ENCODE results near the gene FBXO2. TPM values are rescaled to one million over a fixed set of nuclear protein-coding genes. Genes with fewer than 3 reads are reported as not detected.
"Not testable (repeated sequence)": the region's sequence is repeated elsewhere in the genome, so short reads cannot be mapped to it uniquely, and the experiment has no call there.

FBXO2 gene
- total RNA-seq, 2 experiments from 2014 or later: 1.8 to 4.6 TPM

DNA sequence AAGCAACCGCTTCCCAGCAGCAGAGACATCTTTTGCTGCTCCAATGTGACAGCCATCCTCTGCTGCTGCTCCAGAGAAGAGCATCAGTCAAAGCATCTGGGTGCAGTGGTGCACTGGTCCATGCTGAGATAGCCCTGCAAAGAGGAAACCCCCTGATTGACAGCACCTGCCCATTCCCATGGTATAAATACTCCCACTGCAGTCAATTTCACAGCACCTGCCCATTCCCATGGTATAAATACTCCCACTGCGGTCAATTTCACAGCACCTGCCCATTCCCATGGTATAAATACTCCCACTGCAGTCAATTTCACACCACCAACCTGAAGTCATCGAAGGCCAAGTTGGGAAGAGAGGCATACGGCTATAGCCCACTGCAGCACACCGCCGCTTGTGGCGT lies 25.5 kb downstream of the FBXO2 start:
- CTCF ChIA-PET: no interaction called here
- no peaks in the 10 kb centered on the region for H3K9me3 Mint-ChIP-seq (ENCODE audit: low read depth)

DNA sequence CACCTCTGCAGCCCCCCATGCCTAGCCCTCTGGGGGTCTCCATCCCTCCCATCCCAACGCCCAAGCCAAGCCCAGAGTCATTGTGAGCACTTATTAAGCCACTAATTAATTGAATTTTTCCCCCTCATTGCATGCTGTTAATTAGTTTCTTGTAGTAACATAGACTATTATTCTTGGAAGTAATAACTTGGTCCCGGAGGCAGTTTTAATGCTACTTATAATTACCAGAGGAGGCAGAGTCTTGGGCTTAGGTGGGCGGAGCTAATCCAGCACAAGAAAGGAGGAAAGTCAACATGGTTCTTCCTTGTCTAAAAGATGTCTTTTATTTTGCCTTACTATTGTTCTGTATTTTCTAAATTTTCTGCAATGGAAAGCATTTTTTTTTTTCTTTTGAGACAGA lies 27.7 kb downstream of the FBXO2 start:
- no peak for ATAC-seq
- peaks cover 18% of the 10 kb centered on the region for H3K27me3 Mint-ChIP-seq
- no peaks in the 10 kb centered on the region for H3K9me3 Mint-ChIP-seq (ENCODE audit: low read depth)
- no peaks in the 10 kb centered on the region for H3K4me1 Mint-ChIP-seq
- H3K4me3 Mint-ChIP-seq: no peak overlapping the region
- no peak for DNase-seq
- H3K36me3 Mint-ChIP-seq: no peaks in the 10 kb centered on the region
- CTCF ChIA-PET: no interaction called here
- no peak overlapping the region for H3K27ac Mint-ChIP-seq

More for the DNA sequence above, 25.5 kb downstream of the FBXO2 start:
- no peaks in the 10 kb centered on the region for H3K4me1 Mint-ChIP-seq
- H3K36me3 Mint-ChIP-seq: no peaks in the 10 kb centered on the region
- peaks cover 12% of the 10 kb centered on the region for H3K27me3 Mint-ChIP-seq
- no peak overlapping the region for H3K4me3 Mint-ChIP-seq
- no peak overlapping the region for H3K27ac Mint-ChIP-seq
- no peak for ATAC-seq
- DNase-seq: no peak

DNA sequence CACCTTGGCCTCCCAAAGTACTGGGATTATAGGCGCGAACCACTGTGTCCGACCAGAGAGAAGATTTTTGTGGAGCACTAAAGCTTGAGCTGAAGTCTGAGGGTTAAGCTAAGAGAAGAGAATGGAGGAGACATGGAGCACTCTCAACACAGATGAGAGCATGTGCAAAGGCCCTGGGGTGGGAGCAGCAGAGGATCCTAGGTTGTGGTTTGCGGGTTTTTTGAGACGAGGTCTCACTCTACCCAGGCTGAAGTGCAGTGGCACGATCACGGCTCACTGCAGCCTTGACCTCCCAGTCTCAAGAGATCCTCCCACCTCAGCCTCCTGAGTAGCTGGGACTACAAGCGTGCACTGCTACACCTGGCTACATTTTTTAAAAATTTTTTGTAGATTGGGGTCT lies 30.5 kb downstream of the FBXO2 start:
- H3K27me3 Mint-ChIP-seq: peaks cover 10% of the 10 kb centered on the region
- no peaks in the 10 kb centered on the region for H3K36me3 Mint-ChIP-seq
- DNase-seq (no peak), ATAC-seq (no peak)
- H3K4me1 Mint-ChIP-seq: no peaks in the 10 kb centered on the region
- no peaks in the 10 kb centered on the region for H3K9me3 Mint-ChIP-seq (ENCODE audit: low read depth)
- CTCF ChIA-PET: no interaction called here
- H3K4me3 Mint-ChIP-seq: no peak overlapping the region
- no peak overlapping the region for H3K27ac Mint-ChIP-seq

DNA sequence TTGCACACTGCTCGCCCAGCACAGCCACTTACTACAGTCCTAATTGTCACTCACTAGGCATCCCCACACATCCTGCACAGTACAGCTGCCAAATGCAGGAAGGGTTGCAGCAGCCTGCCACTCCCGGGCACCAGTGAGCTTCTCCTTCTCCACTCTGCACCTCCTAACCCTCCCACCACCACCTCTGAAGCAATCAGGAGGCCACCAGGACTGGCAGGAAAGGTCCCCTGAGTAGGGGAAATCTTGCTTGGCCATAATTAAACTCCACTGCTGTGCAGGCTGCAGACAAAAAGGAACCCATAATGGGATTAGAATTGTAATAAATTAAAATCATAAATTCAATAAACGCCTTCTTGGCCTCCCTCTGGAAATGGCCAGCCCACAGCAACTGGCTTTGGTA lies 31.8 kb downstream of the FBXO2 start:
- CTCF ChIA-PET: no interaction called here
- no peaks in the 10 kb centered on the region for H3K36me3 Mint-ChIP-seq
- no peaks in the 10 kb centered on the region for H3K4me1 Mint-ChIP-seq
- no peak overlapping the region for H3K27ac Mint-ChIP-seq
- H3K4me3 Mint-ChIP-seq: no peak overlapping the region
- DNase-seq (no peak), ATAC-seq (no peak)
- no peaks in the 10 kb centered on the region for H3K9me3 Mint-ChIP-seq (ENCODE audit: low read depth)
- peaks cover 13% of the 10 kb centered on the region for H3K27me3 Mint-ChIP-seq

DNA sequence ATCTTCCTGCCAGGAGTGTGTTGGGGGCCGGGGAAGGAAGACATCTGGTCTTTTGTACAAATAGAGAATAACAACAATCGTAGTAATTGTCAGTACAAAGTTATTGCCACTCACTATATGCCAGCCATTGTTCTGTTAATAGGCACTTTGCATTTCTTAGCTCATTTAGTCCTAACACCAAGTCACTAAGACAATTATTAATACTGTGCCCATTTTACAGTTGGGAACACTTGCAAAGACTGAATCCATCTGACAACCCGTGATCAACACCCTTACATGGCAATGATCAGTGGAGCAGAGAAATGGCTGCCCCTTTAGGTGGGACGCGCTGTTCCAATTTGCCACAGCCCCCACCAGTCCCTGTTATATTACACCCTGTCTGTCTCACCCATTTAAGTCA lies 33.3 kb downstream of the FBXO2 start:
- CTCF ChIA-PET: no interaction called here
- Mint-ChIP-seq H3K4me1 (no peaks in the 10 kb centered on the region), H3K27ac (no peak overlapping the region), H3K27me3 (peaks cover 11% of the 10 kb centered on the region), H3K9me3 (ENCODE audit: low read depth) (no peaks in the 10 kb centered on the region), H3K36me3 (no peaks in the 10 kb centered on the region), H3K4me3 (no peak overlapping the region)
- ATAC-seq: no peak
- no peak for DNase-seq

DNA sequence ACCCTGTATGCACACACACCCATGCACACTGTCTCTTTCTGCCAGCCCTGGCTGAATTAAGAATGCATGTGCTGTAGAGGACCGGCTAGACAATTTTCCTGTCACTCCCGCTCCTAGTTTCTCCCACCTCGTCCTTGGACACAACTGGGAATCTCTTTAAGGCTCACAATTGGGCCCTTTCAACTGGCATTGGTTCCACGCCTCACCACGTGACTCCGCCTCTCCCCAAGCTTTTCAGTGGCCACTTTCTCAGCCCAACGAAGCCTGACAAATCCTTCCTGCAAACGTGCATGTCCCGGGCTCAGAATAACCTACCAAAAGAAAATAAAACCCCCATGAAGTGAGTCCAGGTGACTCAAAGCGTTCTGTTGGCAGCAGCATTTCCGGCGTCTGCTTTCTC lies 33.8 kb downstream of the FBXO2 start:
- H3K4me1 Mint-ChIP-seq: no peaks in the 10 kb centered on the region
- DNase-seq (no peak), ATAC-seq (no peak)
- CTCF ChIA-PET: no interaction called here
- no peak overlapping the region for H3K4me3 Mint-ChIP-seq
- no peak overlapping the region for H3K27ac Mint-ChIP-seq
- H3K27me3 Mint-ChIP-seq: peaks cover 11% of the 10 kb centered on the region
- H3K9me3 Mint-ChIP-seq (ENCODE audit: low read depth): no peaks in the 10 kb centered on the region
- H3K36me3 Mint-ChIP-seq: no peaks in the 10 kb centered on the region

DNA sequence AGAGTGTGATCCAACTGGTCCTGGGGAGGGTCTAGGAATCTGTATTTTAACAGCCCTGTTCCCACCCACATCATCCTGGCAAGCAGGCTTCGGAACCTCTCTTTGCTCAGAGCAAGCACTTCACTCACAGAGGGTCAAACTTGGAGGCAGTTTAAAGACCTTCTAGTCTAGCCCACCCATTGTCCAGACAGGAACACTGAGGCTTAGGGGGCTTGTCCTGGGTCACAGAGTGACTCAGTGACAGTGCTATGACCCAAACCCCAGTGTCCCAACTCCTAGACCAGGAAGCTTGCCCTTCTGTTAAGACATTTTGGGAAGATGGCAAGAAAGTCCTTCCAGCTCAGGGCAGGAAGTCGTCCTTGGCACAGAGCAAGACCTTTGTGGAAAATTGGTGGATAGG lies 36.5 kb downstream of the FBXO2 start:
- Mint-ChIP-seq H3K9me3 (ENCODE audit: low read depth) (no peaks in the 10 kb centered on the region), H3K4me1 (no peaks in the 10 kb centered on the region), H3K27me3 (peaks cover 12% of the 10 kb centered on the region), H3K36me3 (no peaks in the 10 kb centered on the region), H3K4me3 (no peak overlapping the region), H3K27ac (no peak overlapping the region)
- CTCF ChIA-PET: interaction anchor here (1.1 kb wide), 1 partner anchor 25 kb away, joined by 3 read pairs; no protein-coding TSS in a partner anchor
- DNase-seq (no peak), ATAC-seq (no peak)

DNA sequence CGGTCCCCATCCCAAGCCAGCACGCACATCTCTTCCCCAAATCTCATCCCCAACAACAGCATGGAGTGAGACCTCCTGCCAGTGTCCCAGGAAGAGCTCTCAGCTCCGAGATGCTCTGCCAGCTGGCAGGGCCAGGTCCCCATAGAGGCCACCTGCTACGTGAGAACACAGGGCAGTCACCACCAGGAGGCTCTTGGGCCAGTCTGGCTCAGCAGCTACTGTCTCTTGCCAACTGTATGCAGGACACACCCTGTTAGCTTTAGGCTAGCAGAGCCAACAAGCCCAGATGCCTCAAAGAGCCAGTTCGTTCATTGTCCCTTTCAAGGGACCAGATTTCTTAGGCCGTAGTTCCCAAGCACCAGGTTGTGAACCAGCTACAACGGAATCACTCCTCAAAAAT lies 36.9 kb downstream of the FBXO2 start:
- ATAC-seq (no peak), DNase-seq (no peak)
- H3K36me3 Mint-ChIP-seq: no peaks in the 10 kb centered on the region
- CTCF ChIA-PET: interaction anchor here (1.1 kb wide), 1 partner anchor 25 kb away, joined by 3 read pairs; no protein-coding TSS in a partner anchor
- no peaks in the 10 kb centered on the region for H3K9me3 Mint-ChIP-seq (ENCODE audit: low read depth)
- H3K27me3 Mint-ChIP-seq: peaks cover 11% of the 10 kb centered on the region
- no peak overlapping the region for H3K4me3 Mint-ChIP-seq
- H3K4me1 Mint-ChIP-seq: no peaks in the 10 kb centered on the region
- no peak overlapping the region for H3K27ac Mint-ChIP-seq

DNA sequence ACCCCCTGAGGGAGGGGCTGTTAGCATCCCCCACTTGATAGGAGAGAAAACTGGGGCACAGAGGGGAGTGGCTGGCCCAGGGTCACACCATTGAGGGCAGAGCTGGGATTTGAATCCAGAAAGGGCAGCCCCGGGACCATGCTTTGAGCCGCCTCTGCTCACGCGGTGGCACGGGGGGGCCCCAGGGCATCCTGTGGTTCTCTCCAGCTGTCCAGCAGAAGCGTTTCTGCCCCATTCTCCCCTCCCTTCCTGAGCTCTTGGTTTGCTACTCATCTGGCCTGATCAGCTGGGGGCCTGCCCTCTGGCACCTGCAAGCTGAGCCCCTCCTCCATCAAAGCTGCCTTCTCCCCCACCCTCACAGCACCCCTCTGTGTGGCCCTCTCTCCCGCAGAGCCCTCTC lies 37.5 kb downstream of the FBXO2 start:
- peaks cover 6% of the 10 kb centered on the region for H3K27me3 Mint-ChIP-seq
- no peaks in the 10 kb centered on the region for H3K36me3 Mint-ChIP-seq
- CTCF ChIA-PET: interaction anchor here (1.1 kb wide), 1 partner anchor 26 kb away, joined by 3 read pairs; no protein-coding TSS in a partner anchor
- H3K9me3 Mint-ChIP-seq (ENCODE audit: low read depth): no peaks in the 10 kb centered on the region
- ATAC-seq (no peak), DNase-seq (no peak)
- no peak overlapping the region for H3K27ac Mint-ChIP-seq
- no peaks in the 10 kb centered on the region for H3K4me1 Mint-ChIP-seq
- no peak overlapping the region for H3K4me3 Mint-ChIP-seq

DNA sequence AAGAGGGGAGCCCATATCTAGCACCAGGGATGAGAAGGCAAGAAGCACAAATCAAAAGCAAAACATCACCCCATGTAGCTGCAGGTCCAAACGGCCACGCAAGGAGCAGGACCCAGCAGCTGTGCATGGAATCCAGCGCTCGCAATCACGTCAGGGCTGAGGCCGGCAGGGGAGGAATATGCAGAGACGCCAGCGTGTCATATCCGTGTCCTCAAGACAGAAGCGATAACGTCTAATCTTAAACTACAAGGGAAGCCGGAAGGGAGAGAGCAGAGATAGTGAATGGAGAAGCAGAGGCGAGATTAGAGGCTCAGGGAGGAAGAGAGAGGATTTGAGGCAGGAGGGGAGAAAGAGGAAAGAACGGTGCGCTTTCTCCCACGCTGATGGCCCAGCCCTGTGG lies 39.1 kb downstream of the FBXO2 start:
- no peaks in the 10 kb centered on the region for H3K36me3 Mint-ChIP-seq
- peaks cover 5% of the 10 kb centered on the region for H3K27me3 Mint-ChIP-seq
- no peaks in the 10 kb centered on the region for H3K9me3 Mint-ChIP-seq (ENCODE audit: low read depth)
- H3K4me3 Mint-ChIP-seq: no peak overlapping the region
- H3K4me1 Mint-ChIP-seq: no peaks in the 10 kb centered on the region
- CTCF ChIA-PET: no interaction called here
- no peak for ATAC-seq
- H3K27ac Mint-ChIP-seq: no peak overlapping the region
- DNase-seq: no peak

DNA sequence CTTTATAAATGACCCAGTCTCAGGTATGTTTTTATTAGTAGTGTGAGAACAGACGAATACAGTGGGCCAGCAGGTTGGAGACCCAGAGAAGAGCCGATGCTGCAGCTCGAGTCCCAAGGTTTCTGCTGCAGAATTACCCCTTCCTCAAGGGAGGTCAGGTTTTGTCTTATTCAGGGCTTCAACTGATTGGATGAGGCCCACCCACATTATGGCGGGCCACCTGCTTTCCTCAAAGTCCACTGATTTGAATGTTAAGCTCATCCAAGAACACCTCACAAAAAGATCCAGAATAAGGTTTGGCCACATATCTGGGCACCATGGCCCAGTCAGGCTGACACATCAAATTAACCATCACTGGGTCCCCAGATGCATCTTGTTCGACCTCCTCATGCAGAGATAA lies 40.9 kb downstream of the FBXO2 start:
- CTCF ChIA-PET: interaction anchor here (1.2 kb wide), 1 partner anchor 30 kb away, joined by 3 read pairs; no protein-coding TSS in a partner anchor
- Mint-ChIP-seq H3K36me3 (no peaks in the 10 kb centered on the region), H3K27me3 (peaks cover 5% of the 10 kb centered on the region), H3K9me3 (ENCODE audit: low read depth) (no peaks in the 10 kb centered on the region), H3K4me3 (no peak overlapping the region), H3K4me1 (no peaks in the 10 kb centered on the region), H3K27ac (no peak overlapping the region)
- ATAC-seq: no peak
- DNase-seq: no peak

DNA sequence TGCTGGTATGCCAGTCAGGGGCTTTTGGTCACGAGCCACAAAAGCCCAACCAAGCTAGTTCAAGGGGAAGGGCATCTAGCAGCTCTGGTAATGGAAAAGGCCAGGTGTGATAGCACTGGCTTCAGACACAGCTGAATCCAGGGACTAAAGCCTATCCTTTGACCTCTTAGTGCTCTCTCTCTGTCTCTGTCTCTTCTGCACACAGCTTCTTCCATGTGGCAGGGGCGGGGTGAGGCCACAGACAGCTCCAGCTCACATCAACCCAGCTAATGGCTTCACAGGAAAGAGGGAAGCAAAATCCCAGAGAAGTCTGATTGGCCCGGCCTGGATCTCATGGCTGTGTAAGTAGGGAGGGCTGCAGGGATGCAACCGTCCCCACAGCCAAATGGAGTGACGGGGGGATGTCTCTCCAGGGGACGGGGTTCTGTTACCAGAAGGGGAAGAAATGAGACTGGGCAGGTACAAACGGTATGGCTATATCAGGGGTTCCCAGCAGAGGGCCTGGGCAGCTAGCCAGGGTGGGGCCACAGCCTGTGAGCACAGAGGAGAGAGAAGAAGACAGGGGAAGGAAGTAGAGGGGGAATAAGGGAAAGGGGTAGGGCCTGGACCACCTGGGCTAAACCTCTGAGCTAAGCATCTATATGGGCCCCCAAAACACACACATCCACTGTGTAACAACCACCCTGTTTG lies 42.4 kb downstream of the FBXO2 start:
- H3K36me3 Mint-ChIP-seq: no peaks in the 10 kb centered on the region
- ATAC-seq (no peak), DNase-seq (no peak)
- H3K9me3 Mint-ChIP-seq (ENCODE audit: low read depth): no peaks in the 10 kb centered on the region
- H3K4me1 Mint-ChIP-seq: no peaks in the 10 kb centered on the region
- no peak overlapping the region for H3K4me3 Mint-ChIP-seq
- CTCF ChIA-PET: no interaction called here
- peaks cover 2% of the 10 kb centered on the region for H3K27me3 Mint-ChIP-seq
- H3K27ac Mint-ChIP-seq: no peak overlapping the region

DNA sequence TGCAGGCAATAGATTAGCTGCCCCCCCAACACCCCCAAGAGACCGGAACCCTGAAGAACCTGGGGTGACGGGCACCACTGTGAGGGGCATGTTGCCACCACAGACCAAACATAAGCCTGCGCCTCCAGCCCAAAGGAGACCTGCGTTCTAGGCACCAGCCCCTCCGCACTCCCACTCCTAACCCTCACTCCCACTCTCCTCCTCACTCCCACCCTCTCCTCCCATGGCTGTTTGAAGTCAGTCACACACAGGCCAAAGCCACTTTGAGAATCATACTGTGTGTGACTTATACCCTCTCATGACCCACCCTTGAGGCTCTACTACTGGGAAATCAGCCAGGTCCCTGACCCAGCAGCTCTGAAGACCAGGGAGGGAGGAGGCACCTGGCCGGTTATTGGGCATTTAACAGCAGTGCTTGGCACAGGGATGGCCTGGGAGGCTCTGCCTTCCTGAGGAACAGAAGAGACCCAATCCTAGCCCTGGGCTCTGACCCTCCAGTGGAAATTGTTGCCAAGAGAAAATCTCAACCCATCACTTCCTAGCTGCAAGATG lies 43.5 kb downstream of the FBXO2 start:
- no peak for ATAC-seq
- CTCF ChIA-PET: no interaction called here
- H3K27me3 Mint-ChIP-seq: peaks cover 10% of the 10 kb centered on the region
- H3K4me3 Mint-ChIP-seq: no peak overlapping the region
- H3K9me3 Mint-ChIP-seq (ENCODE audit: low read depth): no peaks in the 10 kb centered on the region
- no peak overlapping the region for H3K27ac Mint-ChIP-seq
- H3K4me1 Mint-ChIP-seq: no peaks in the 10 kb centered on the region
- DNase-seq: no peak
- no peaks in the 10 kb centered on the region for H3K36me3 Mint-ChIP-seq

DNA sequence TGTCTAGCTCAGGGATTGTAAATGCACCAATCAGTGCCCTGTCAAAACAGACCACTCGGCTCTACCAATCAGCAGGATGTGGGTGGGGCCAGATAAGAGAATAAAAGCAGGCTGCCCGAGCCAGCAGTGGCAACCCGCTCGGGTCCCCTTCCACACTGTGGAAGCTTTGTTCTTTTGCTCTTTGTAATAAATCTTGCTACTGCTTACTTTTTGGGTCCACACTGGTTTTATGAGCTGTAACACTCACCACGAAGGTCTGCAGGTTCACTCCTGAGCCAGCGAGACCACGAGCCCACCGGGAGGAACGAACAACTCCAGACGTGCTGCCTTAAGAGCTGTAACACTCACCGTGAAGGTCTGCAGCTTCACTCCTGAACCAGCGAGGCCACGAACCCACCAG lies 44.9 kb downstream of the FBXO2 start:
- H3K9me3 Mint-ChIP-seq (ENCODE audit: low read depth); H3K4me3 Mint-ChIP-seq; H3K27me3 Mint-ChIP-seq; ATAC-seq; CTCF ChIA-PET; DNase-seq; H3K4me1 Mint-ChIP-seq; H3K27ac Mint-ChIP-seq; H3K36me3 Mint-ChIP-seq: not testable (repeated sequence)
